Activated naive CD8-positive, alpha-beta T cell treated with anti-CD3 and anti-CD28 coated beads, Interleukin-2, amount 10 ng/mL, durations not matched to agents 7 days and 5 days (primary cell): ENCODE measurements around the gene TIFAB. TPM values are rescaled to one million over a fixed set of nuclear protein-coding genes. Genes with fewer than 3 reads are reported as not detected.

Experiments
- ATAC-seq: fragments of 150-1000 bp; cut with Tn5 transposase; one replicate; pipeline ENCODE4 v1.10.0; 2021; ENCODE audit warnings: low read depth, moderate library complexity
- POLR2A ChIA-PET: fragments of 350-600 bp; sonication (Branson Sonifier 250); formaldehyde crosslinking; loops from one replicate; lab custom pipeline; 2021; ENCODE audit warnings: antibody characterized with exemption; lab: Charles Lee
- DNase-seq: peaks from one replicate; pipeline ENCODE4 v3.0.0; 2021
- H3K27ac Mint-ChIP-seq: one replicate; pipeline ENCODE4 v1.8.0; 2022; ENCODE audit warnings: mild to moderate bottlenecking, mixed read lengths
- H3K27me3 Mint-ChIP-seq: one replicate; pipeline ENCODE4 v1.8.0; 2022; ENCODE audit warnings: mild to moderate bottlenecking, moderate library complexity, mixed read lengths
- H3K36me3 Mint-ChIP-seq: one replicate; pipeline ENCODE4 v1.8.0; 2021; ENCODE audit warnings: mild to moderate bottlenecking, mixed read lengths
- H3K4me1 Mint-ChIP-seq: one replicate; pipeline ENCODE4 v1.8.0; 2021; ENCODE audit warnings: mixed read lengths
- H3K4me3 Mint-ChIP-seq: one replicate; pipeline ENCODE4 v1.8.0; 2022; ENCODE audit warnings: mild to moderate bottlenecking, moderate library complexity, mixed read lengths
- H3K9me3 Mint-ChIP-seq: one replicate; pipeline ENCODE4 v1.8.0; 2021; ENCODE audit warnings: mixed read lengths
- total RNA-seq, 2 experiments: library from RNA; stranded (reverse); gene quantifications; one replicate each; pipeline ENCODE4 v1.2.3, GENCODE V29; 2021

TIFAB gene
- total RNA-seq, 2 experiments from 2014 or later = not detected

GRCh38 chr5:135476615-135477581, 24.7 kb upstream of the TIFAB start:
- no peaks in the 10 kb centered on the region for H3K4me1 Mint-ChIP-seq
- H3K4me3 Mint-ChIP-seq = no peak overlapping the region
- no peak for ATAC-seq
- H3K36me3 Mint-ChIP-seq = no peaks in the 10 kb centered on the region
- no peaks in the 10 kb centered on the region for H3K9me3 Mint-ChIP-seq
- POLR2A ChIA-PET = no interaction called here
- no peak overlapping the region for H3K27ac Mint-ChIP-seq
- H3K27me3 Mint-ChIP-seq = peaks cover 19% of the 10 kb centered on the region
- DNase-seq = peak; percentile 2

GRCh38 chr5:135473956-135474670, 22.0 kb upstream of the TIFAB start:
- ATAC-seq = no peak
- Mint-ChIP-seq H3K9me3 (no peaks in the 10 kb centered on the region), H3K36me3 (no peaks in the 10 kb centered on the region), H3K27me3 (peaks cover 24% of the 10 kb centered on the region), H3K4me1 (no peaks in the 10 kb centered on the region), H3K27ac (no peak overlapping the region), H3K4me3 (no peak overlapping the region)
- POLR2A ChIA-PET = no interaction called here
- DNase-seq = no peak

- no peak for DNase-seq
- no peak for ATAC-seq
- POLR2A ChIA-PET = no interaction called here
- Mint-ChIP-seq H3K27me3 (peaks cover 35% of the 10 kb centered on the region), H3K4me3 (no peak overlapping the region), H3K4me1 (no peaks in the 10 kb centered on the region), H3K9me3 (no peaks in the 10 kb centered on the region), H3K36me3 (no peaks in the 10 kb centered on the region), H3K27ac (no peak overlapping the region)
These were observed 20.0 kb upstream of the TIFAB start for GRCh38 chr5:135472141-135472540.

- ATAC-seq (no peak), DNase-seq (no peak)
- H3K27me3 Mint-ChIP-seq = peaks cover 37% of the 10 kb centered on the region
- H3K27ac Mint-ChIP-seq = no peak overlapping the region
- POLR2A ChIA-PET = no interaction called here
- H3K4me1 Mint-ChIP-seq = no peaks in the 10 kb centered on the region
- H3K4me3 Mint-ChIP-seq = no peak overlapping the region
- H3K9me3 Mint-ChIP-seq = no peaks in the 10 kb centered on the region
- no peaks in the 10 kb centered on the region for H3K36me3 Mint-ChIP-seq
These were observed 19.6 kb upstream of the TIFAB start for GRCh38 chr5:135471726-135472125.

GRCh38 chr5:135469911-135470310, 17.8 kb upstream of the TIFAB start:
- POLR2A ChIA-PET = no interaction called here
- no peak for DNase-seq
- H3K4me1 Mint-ChIP-seq = peaks cover 6% of the 10 kb centered on the region
- H3K4me3 Mint-ChIP-seq = no peak overlapping the region
- H3K27ac Mint-ChIP-seq = no peak overlapping the region
- no peaks in the 10 kb centered on the region for H3K9me3 Mint-ChIP-seq
- H3K36me3 Mint-ChIP-seq = no peaks in the 10 kb centered on the region
- ATAC-seq = no peak
- H3K27me3 Mint-ChIP-seq = peaks cover 45% of the 10 kb centered on the region

GRCh38 chr5:135468541-135468940, 16.4 kb upstream of the TIFAB start:
- DNase-seq = no peak
- Mint-ChIP-seq H3K36me3 (no peaks in the 10 kb centered on the region), H3K4me3 (no peak overlapping the region), H3K9me3 (no peaks in the 10 kb centered on the region), H3K4me1 (peaks cover 6% of the 10 kb centered on the region), H3K27ac (no peak overlapping the region), H3K27me3 (peaks cover 47% of the 10 kb centered on the region)
- ATAC-seq = no peak
- POLR2A ChIA-PET = no interaction called here

- POLR2A ChIA-PET = no interaction called here
- DNase-seq (no peak), ATAC-seq (no peak)
- Mint-ChIP-seq H3K36me3 (no peaks in the 10 kb centered on the region), H3K4me1 (peaks cover 6% of the 10 kb centered on the region), H3K27ac (no peak overlapping the region), H3K4me3 (no peak overlapping the region), H3K27me3 (peaks cover 45% of the 10 kb centered on the region), H3K9me3 (no peaks in the 10 kb centered on the region)
These were observed 15.8 kb upstream of the TIFAB start for GRCh38 chr5:135467871-135468485.

GRCh38 chr5:135467051-135467625, 15.0 kb upstream of the TIFAB start:
- Mint-ChIP-seq H3K4me3 (no peak overlapping the region), H3K36me3 (no peaks in the 10 kb centered on the region), H3K27me3 (peaks cover 40% of the 10 kb centered on the region), H3K27ac (no peak overlapping the region), H3K4me1 (peaks cover 9% of the 10 kb centered on the region), H3K9me3 (no peaks in the 10 kb centered on the region)
- ATAC-seq = no peak
- no peak for DNase-seq
- POLR2A ChIA-PET = no interaction called here

GRCh38 chr5:135466178-135467050, 14.3 kb upstream of the TIFAB start:
- Mint-ChIP-seq H3K27me3 (peaks cover 37% of the 10 kb centered on the region), H3K4me1 (peaks cover 9% of the 10 kb centered on the region), H3K36me3 (no peaks in the 10 kb centered on the region), H3K4me3 (peak overlapping the region; percentile 44), H3K9me3 (no peaks in the 10 kb centered on the region), H3K27ac (no peak overlapping the region)
- ATAC-seq (peak; percentile 73), DNase-seq (peak; percentile 76)
- POLR2A ChIA-PET = interaction anchor here (1.2 kb wide), 1 partner anchor 84 kb away, joined by 4 read pairs; no protein-coding TSS in a partner anchor

- H3K4me3 Mint-ChIP-seq = no peak overlapping the region
These were observed 13.4 kb upstream of the TIFAB start for GRCh38 chr5:135465391-135466122.

GRCh38 chr5:135462304-135462703, 10.2 kb upstream of the TIFAB start:
- Mint-ChIP-seq H3K36me3 (no peaks in the 10 kb centered on the region), H3K27me3 (peaks cover 23% of the 10 kb centered on the region), H3K4me1 (peaks cover 9% of the 10 kb centered on the region), H3K27ac (no peak overlapping the region), H3K9me3 (no peaks in the 10 kb centered on the region), H3K4me3 (no peak overlapping the region)
- peak; percentile 80 for ATAC-seq
- peak; percentile 51 for DNase-seq
- POLR2A ChIA-PET = interaction anchor here (0.6 to 0.7 kb wide), 2 partner anchors 92 to 279 kb away, joined by 3 to 6 read pairs; no protein-coding TSS in a partner anchor

More at GRCh38 chr5:135465391-135466122, 13.4 kb upstream of the TIFAB start:
- no peak for DNase-seq
- ATAC-seq = no peak
- Mint-ChIP-seq H3K27me3 (peaks cover 39% of the 10 kb centered on the region), H3K36me3 (no peaks in the 10 kb centered on the region), H3K27ac (no peak overlapping the region), H3K4me1 (peaks cover 9% of the 10 kb centered on the region), H3K9me3 (no peaks in the 10 kb centered on the region)
- POLR2A ChIA-PET = interaction anchor here (0.5 to 1.2 kb wide), 2 partner anchors 85 to 352 kb away, joined by 3 to 4 read pairs; no protein-coding TSS in a partner anchor
